Endothelial cell of umbilical vein (primary cell): ENCODE measurements around the gene SLC11A2. TPM values are rescaled to one million over a fixed set of nuclear protein-coding genes. Genes with fewer than 3 reads are reported as not detected.

ENCODE experiments used
- BruUV-seq: library from RNA; stranded (reverse); fragments of 400-500 nt; replicated peaks from 2 replicates; lab custom pipeline; 2021; lab: Mats Ljungman, UMichigan
- CTCF ChIA-PET: fragments of 300-600, 350-600 bp; sonication (Branson Sonifier 250); formaldehyde crosslinking; loops from one replicate; lab custom pipeline; 2021; ENCODE audit warnings: antibody characterized with exemption, inconsistent platforms; lab: Charles Lee
- POLR2A ChIA-PET: fragments of 300-600, 350-600 bp; sonication (Branson Sonifier 250); formaldehyde crosslinking; loops from one replicate; lab custom pipeline; 2021; ENCODE audit warnings: antibody characterized with exemption, inconsistent platforms; lab: Charles Lee
- DNase-seq: peaks from one replicate; pipeline ENCODE4 v3.0.0-alpha.2; 2011; ENCODE audit warnings: low read depth, low spot score
- FAIRE-seq: peaks from 2 replicates; lab custom pipeline; 2011; peaks lifted over from hg19 to GRCh38; lab: Jason Lieb, UNC
- H2AFZ ChIP-seq: 2 replicates; pipeline ENCODE4 v1.6.0; 2012; ENCODE audit warnings: low read depth, low read length, control low read depth, inconsistent platforms
- H3K27ac ChIP-seq: 2 replicates; pipeline ENCODE4 v1.5.1; 2011; ENCODE audit warnings: low read depth, mild to moderate bottlenecking, control low read depth, low read length, moderate library complexity; ENCODE audit not compliant: insufficient read depth
- H3K27me3 ChIP-seq, 2 experiments: 2 replicates each; pipeline versions ENCODE4 v1.6.0 to v1.6.1; 2011; ENCODE audit warnings: low read length in 2 of 2, mixed read lengths in 1 of 2; ENCODE audit not compliant: control insufficient read depth in 2 of 2, insufficient read depth in 2 of 2
- H3K36me3 ChIP-seq, 2 experiments: 2 replicates in 1 of 2; 3 replicates in 1 of 2; pipeline ENCODE4 v1.5.1; 2011; ENCODE audit warnings: low read length in 2 of 2, mild to moderate bottlenecking in 1 of 2, moderate library complexity in 1 of 2; ENCODE audit not compliant: control insufficient read depth in 2 of 2, insufficient read depth in 2 of 2; ENCODE audit errors: extremely low read depth in 1 of 2
- H3K4me1 ChIP-seq: 3 replicates; pipeline ENCODE4 v1.5.1; 2011; ENCODE audit warnings: mild to moderate bottlenecking, low read length; ENCODE audit not compliant: control insufficient read depth, insufficient read depth; ENCODE audit errors: extremely low read depth
- H3K4me2 ChIP-seq: 2 replicates; pipeline ENCODE4 v1.6.1; 2011; ENCODE audit warnings: low read length, control low read depth, mixed read lengths; ENCODE audit not compliant: insufficient read depth
- H3K4me3 ChIP-seq, 3 experiments: fragments of 200-600 bp in 1 of 3; sonication (generic), shearing (Covaris generic) in 1 of 3; replicated peaks in 1 of 3; 2 replicates each; pipeline ENCODE4 v1.5.1; 2011 to 2016; ENCODE audit warnings: control low read depth in 3 of 3, low read length in 3 of 3, mild to moderate bottlenecking in 2 of 3, inconsistent platforms in 1 of 3, low read depth in 1 of 3, moderate library complexity in 1 of 3; ENCODE audit not compliant: insufficient read depth in 1 of 3
- H3K79me2 ChIP-seq: 2 replicates; pipeline ENCODE4 v1.6.0; 2012; ENCODE audit warnings: low read length, inconsistent platforms; ENCODE audit not compliant: control insufficient read depth, insufficient read depth
- H3K9ac ChIP-seq: replicated peaks from 2 replicates; pipeline ENCODE3; 2011; ENCODE audit warnings: low read length, control low read depth; ENCODE audit not compliant: insufficient read depth; ENCODE audit errors: extremely low read depth
- H3K9me1 ChIP-seq: replicated peaks from 3 replicates; pipeline ENCODE4 v1.6.0; 2011; ENCODE audit warnings: mild to moderate bottlenecking, low read length; ENCODE audit not compliant: control insufficient read depth, insufficient read depth; ENCODE audit errors: extremely low read depth
- H3K9me3 ChIP-seq: replicated peaks from 2 replicates; pipeline ENCODE4 v1.5.1; 2012; ENCODE audit warnings: low read length, inconsistent platforms; ENCODE audit not compliant: control insufficient read depth, insufficient read depth
- H4K20me1 ChIP-seq: replicated peaks from 2 replicates; pipeline ENCODE3; 2011; ENCODE audit warnings: mild to moderate bottlenecking, low read length; ENCODE audit not compliant: control insufficient read depth, insufficient read depth; ENCODE audit errors: extremely low read depth
- EZH2 ChIP-seq: IDR thresholded peaks from 2 replicates; pipeline ENCODE4 v1.6.1; 2012; ENCODE audit warnings: borderline replicate concordance, low read depth, mild to moderate bottlenecking, moderate library complexity, low read length, inconsistent platforms; ENCODE audit not compliant: severe bottlenecking
- FOS ChIP-seq: IDR thresholded peaks from 2 replicates; pipeline ENCODE4 v1.6.1; 2011; ENCODE audit warnings: mild to moderate bottlenecking, low read length, moderate library complexity, borderline replicate concordance; ENCODE audit not compliant: insufficient read depth
- GATA2 ChIP-seq: IDR thresholded peaks from 2 replicates; pipeline ENCODE4 v1.7.0; 2011; ENCODE audit warnings: low read depth, mild to moderate bottlenecking, moderate library complexity, mixed read lengths, low read length; ENCODE audit not compliant: insufficient read length, insufficient read depth
- JUN ChIP-seq: IDR thresholded peaks from 2 replicates; pipeline ENCODE4 v1.6.1; 2011; ENCODE audit warnings: borderline replicate concordance, low read depth; ENCODE audit not compliant: insufficient read length, insufficient read depth
- MYC ChIP-seq: IDR thresholded peaks from one replicate; pipeline ENCODE4 v1.6.1; 2011; ENCODE audit warnings: mild to moderate bottlenecking, low read depth, low read length
- POLR2A ChIP-seq: IDR thresholded peaks from 2 replicates; pipeline ENCODE4 v1.6.1; 2012; ENCODE audit warnings: low read depth, mild to moderate bottlenecking, control low read depth, low read length
- POLR2AphosphoS5 ChIP-seq: IDR thresholded peaks from 2 replicates; pipeline ENCODE4 v1.6.1; 2012; ENCODE audit warnings: low read depth, mild to moderate bottlenecking, control low read depth, low read length, moderate library complexity; ENCODE audit not compliant: insufficient read depth
- dilution Hi-C: fragments of 300-500 bp; cut with MboI; formaldehyde crosslinking; loops from one replicate; pipeline ENCODE4 v1.15.0; 2019; ENCODE audit warnings: low sequenced_read_pairs; ENCODE audit not compliant: extremely low pct_ligation_motif_present
- intact Hi-C: fragments of 100-400 bp; cut with micrococcal nuclease; formaldehyde crosslinking; loops from one replicate; pipeline ENCODE4 v1.10.0; 2022
- polyA plus RNA-seq, 4 experiments: library from polyadenylated mRNA; depleted of rRNA in 3 of 4; stranded (reverse) in 3 of 4; unstranded in 1 of 4; fragments of >200 nt; gene quantifications; 2 replicates each; pipeline versions ENCODE4 v1.2.1 to v1.2.3, GENCODE V29; 2011 to 2012; ENCODE audit warnings: missing spikeins in 1 of 4
- total RNA-seq: library from RNA; stranded (reverse); gene quantifications from 2 replicates; pipeline ENCODE4 v1.2.3, GENCODE V29; 2021
- TF ChIP-seq, protein P1 (sequence below): IDR thresholded peaks from 2 replicates; pipeline ENCODE4 v1.6.1; 2011; ENCODE audit not compliant: insufficient read depth, insufficient read length
- TF ChIP-seq, protein P2 (sequence below), 2 donors: IDR thresholded peaks; 1 replicate in 1 of 2; 2 replicates in 1 of 2; pipeline ENCODE4 v1.5.1; 2011; ENCODE audit warnings: low read length in 2 of 2, mild to moderate bottlenecking in 2 of 2, moderate library complexity in 2 of 2, control low read depth in 1 of 2, inconsistent platforms in 1 of 2, low read depth in 1 of 2; ENCODE audit not compliant: insufficient read depth in 1 of 2; ENCODE audit errors: extremely low read depth in 1 of 2

Gene SLC11A2
- total and polyA plus RNA-seq, 2 donors (not counting 3 experiments of a cell fraction or from before 2014, with no cell fraction given): 47.5 to 56.4 TPM

GRCh38 chr12:51001799-51002198 is 24.4 kb downstream of the SLC11A2 start:
- Histone ChIP-seq H3K4me2 (no peak overlapping the region), H3K27ac (no peak overlapping the region), H3K27me3 (no peaks in the 10 kb centered on the region), H4K20me1 (no peaks in the 10 kb centered on the region), H2AFZ (no peak overlapping the region), H3K4me1 (no peaks in the 10 kb centered on the region), H3K79me2 (no peaks in the 10 kb centered on the region), H3K9ac (no peak overlapping the region), H3K4me3 (no peak overlapping the region), H3K9me3 (no peaks in the 10 kb centered on the region), H3K36me3 (peaks cover 0 to 3% of the 10 kb centered on the region in 2 experiments), H3K9me1 (no peaks in the 10 kb centered on the region)
- intact Hi-C loops (no loop called here), dilution Hi-C loops (no loop called here)
- FAIRE-seq: no peak
- CTCF ChIA-PET: interaction anchor here (1.0 kb wide), 1 partner anchor 177 kb away, joined by 4 read pairs; no protein-coding TSS in a partner anchor
- no TSS peak for BruUV-seq
- no peak for TF ChIP-seq POLR2AphosphoS5
- TF ChIP-seq, protein P1, sequence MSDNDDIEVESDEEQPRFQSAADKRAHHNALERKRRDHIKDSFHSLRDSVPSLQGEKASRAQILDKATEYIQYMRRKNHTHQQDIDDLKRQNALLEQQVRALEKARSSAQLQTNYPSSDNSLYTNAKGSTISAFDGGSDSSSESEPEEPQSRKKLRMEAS: no peak
- TF ChIP-seq, protein P2, sequence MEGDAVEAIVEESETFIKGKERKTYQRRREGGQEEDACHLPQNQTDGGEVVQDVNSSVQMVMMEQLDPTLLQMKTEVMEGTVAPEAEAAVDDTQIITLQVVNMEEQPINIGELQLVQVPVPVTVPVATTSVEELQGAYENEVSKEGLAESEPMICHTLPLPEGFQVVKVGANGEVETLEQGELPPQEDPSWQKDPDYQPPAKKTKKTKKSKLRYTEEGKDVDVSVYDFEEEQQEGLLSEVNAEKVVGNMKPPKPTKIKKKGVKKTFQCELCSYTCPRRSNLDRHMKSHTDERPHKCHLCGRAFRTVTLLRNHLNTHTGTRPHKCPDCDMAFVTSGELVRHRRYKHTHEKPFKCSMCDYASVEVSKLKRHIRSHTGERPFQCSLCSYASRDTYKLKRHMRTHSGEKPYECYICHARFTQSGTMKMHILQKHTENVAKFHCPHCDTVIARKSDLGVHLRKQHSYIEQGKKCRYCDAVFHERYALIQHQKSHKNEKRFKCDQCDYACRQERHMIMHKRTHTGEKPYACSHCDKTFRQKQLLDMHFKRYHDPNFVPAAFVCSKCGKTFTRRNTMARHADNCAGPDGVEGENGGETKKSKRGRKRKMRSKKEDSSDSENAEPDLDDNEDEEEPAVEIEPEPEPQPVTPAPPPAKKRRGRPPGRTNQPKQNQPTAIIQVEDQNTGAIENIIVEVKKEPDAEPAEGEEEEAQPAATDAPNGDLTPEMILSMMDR (IDR thresholded peaks at IDR 0.05; ENCODE audit: extremely low read depth in 1 of 2, insufficient read depth in 1 of 2, low read depth in 1 of 2, low read length in 2 of 2): no peak
- TF ChIP-seq FOS: no peak
- no peak for TF ChIP-seq EZH2
- no peak for TF ChIP-seq GATA2
- no peak for TF ChIP-seq MYC
- TF ChIP-seq JUN: no peak
- TF ChIP-seq POLR2A: no peak
- POLR2A ChIA-PET: no interaction called here
- no peak for DNase-seq
